Effector memory CD4-positive, alpha-beta T cell (primary cell): ENCODE data around the gene CFAP77.

Experiments used
- DNase-seq, 3 donors: peaks; one replicate each; pipeline ENCODE4 v3.0.0-alpha.2; 2020
- H3K27ac ChIP-seq: 2 replicates; pipeline ENCODE4 v1.7.0; 2013; ENCODE audit warnings: mild to moderate bottlenecking, low read length, moderate library complexity; ENCODE audit not compliant: insufficient read depth, poor library complexity, severe bottlenecking
- H3K27me3 ChIP-seq: replicated peaks from 2 replicates; pipeline ENCODE4 v1.7.0; 2013; ENCODE audit warnings: mild to moderate bottlenecking, low read length; ENCODE audit not compliant: insufficient read depth, control insufficient read depth, poor library complexity, severe bottlenecking
- H3K36me3 ChIP-seq: 2 replicates; pipeline ENCODE4 v1.7.0; 2013; ENCODE audit warnings: mild to moderate bottlenecking, low read length, moderate library complexity; ENCODE audit not compliant: control insufficient read depth, insufficient read depth
- H3K4me1 ChIP-seq: 2 replicates; pipeline ENCODE4 v1.7.0; 2013; ENCODE audit warnings: low read length, mild to moderate bottlenecking; ENCODE audit not compliant: control insufficient read depth, insufficient read depth, poor library complexity, severe bottlenecking
- H3K4me3 ChIP-seq: 2 replicates; pipeline ENCODE4 v1.7.0; 2013; ENCODE audit warnings: low read length, low read depth, mild to moderate bottlenecking; ENCODE audit not compliant: insufficient read depth, poor library complexity, severe bottlenecking
- H3K9me3 ChIP-seq: 2 replicates; pipeline ENCODE4 v1.7.0; 2013; ENCODE audit warnings: mild to moderate bottlenecking, low read length, moderate library complexity; ENCODE audit not compliant: control insufficient read depth

The CFAP77 gene

DNA sequence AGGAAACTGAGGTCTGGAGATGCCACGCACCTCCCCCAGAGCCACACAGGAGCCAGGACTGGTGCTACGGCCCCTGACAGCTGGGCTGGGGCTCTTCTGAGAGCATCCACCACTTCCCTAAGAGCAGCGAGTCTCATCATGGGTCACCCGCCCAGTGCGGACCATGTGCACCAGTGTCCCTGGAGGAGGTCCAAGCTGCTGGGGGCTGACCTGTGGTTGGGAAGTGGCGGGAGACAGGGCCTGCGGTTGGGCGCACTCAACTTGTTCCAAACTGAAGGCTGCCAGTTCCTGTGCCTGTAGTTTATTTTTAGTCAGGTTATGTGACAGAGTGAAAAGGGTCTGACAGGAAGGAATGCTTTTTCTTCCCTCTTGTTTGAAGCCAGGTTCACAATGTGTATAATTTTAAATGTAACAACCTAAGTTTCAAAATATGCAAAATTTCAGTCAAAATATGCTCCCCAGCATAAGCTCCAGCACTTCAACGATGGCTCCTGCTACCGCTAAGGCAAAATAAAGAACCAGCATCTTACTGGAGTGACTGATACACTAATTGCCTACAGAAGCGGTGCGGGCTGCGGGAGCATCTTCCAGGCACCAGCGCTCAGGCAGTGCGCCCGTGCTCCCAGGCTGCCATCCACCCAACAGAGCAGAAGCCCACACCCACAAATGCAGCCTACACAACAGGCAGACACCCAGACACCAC, 187.2 kb downstream of the CFAP77 start:
- DNase-seq = no peak
- no peaks in the 10 kb centered on the region for H3K9me3 ChIP-seq
- H3K27me3 ChIP-seq = no peaks in the 10 kb centered on the region
- H3K4me1 ChIP-seq = no peaks in the 10 kb centered on the region
- peaks cover 37% of the 10 kb centered on the region for H3K36me3 ChIP-seq
- no peak overlapping the region for H3K4me3 ChIP-seq
- H3K27ac ChIP-seq = no peak overlapping the region

DNA sequence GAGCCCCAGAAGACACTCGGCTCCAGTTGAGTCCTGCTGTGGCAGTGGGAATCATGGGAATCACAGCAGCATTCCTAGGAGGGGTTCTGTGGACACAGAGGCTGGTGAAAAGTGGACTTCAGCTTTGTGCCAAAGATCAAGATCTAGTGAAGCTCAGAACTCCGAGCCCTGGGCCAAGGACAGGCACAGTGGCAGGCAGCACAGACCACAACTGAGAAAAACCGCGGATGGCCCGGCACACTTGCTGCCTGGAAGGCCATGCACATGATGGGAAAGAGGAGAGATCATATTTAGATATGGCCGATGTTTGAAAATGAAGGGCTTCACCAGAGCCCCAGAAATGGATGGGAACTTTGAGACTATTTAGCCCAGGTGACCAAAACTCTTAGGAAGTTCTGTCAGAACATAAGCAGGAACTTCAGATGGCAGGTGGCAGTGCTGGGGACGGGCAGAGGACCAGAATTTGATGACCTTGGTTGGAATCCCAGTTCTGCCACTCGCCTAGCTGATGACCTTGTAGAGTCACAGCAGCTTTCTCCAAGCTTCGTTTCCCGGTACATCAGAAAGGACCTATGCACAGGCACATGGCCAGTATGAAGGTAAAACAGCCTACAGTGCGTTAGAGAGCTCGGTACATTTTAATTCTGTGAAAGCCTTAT, 190.4 kb downstream of the CFAP77 start:
- H3K9me3 ChIP-seq = no peaks in the 10 kb centered on the region
- no peaks in the 10 kb centered on the region for H3K4me1 ChIP-seq
- H3K36me3 ChIP-seq = peaks cover 33% of the 10 kb centered on the region
- no peak overlapping the region for H3K27ac ChIP-seq
- no peak overlapping the region for H3K4me3 ChIP-seq
- no peak for DNase-seq
- H3K27me3 ChIP-seq = no peaks in the 10 kb centered on the region

GRCh38 chr9:132602207-132602606, 192.2 kb downstream of the CFAP77 start:
- Histone ChIP-seq H3K4me3 (no peak overlapping the region), H3K27ac (no peak overlapping the region), H3K9me3 (no peaks in the 10 kb centered on the region), H3K36me3 (peaks cover 38% of the 10 kb centered on the region), H3K4me1 (no peaks in the 10 kb centered on the region), H3K27me3 (no peaks in the 10 kb centered on the region)
- DNase-seq = no peak

- Histone ChIP-seq H3K27me3 (no peaks in the 10 kb centered on the region), H3K9me3 (no peaks in the 10 kb centered on the region), H3K4me1 (no peaks in the 10 kb centered on the region), H3K36me3 (peaks cover 55% of the 10 kb centered on the region), H3K4me3 (no peak overlapping the region), H3K27ac (no peak overlapping the region)
- DNase-seq = no peak
Observed at GRCh38 chr9:132605387-132605786, 195.4 kb downstream of the CFAP77 start.

DNA sequence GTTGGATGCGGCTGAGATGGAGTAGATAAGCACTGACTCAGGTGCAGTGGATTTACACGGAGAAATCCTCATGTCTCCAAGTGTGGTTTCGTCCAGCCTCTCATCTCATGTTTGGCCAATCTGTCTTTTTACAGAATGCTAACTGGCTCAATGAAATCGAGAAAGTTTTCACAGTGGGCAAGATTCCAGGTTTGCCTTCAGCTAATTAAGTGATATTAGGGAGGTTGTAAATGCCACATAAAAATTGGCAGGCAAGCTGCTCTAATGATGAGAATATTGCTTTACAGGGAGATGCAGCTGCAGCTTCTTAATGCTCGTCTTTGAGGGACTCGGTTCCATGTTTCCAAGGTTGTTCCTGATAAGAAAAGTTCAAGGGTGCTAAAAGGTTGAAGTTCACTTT, 196.1 kb downstream of the CFAP77 start:
- H3K36me3 ChIP-seq = peaks cover 58% of the 10 kb centered on the region
- no peaks in the 10 kb centered on the region for H3K4me1 ChIP-seq
- no peak overlapping the region for H3K27ac ChIP-seq
- H3K9me3 ChIP-seq = no peaks in the 10 kb centered on the region
- no peaks in the 10 kb centered on the region for H3K27me3 ChIP-seq
- H3K4me3 ChIP-seq = no peak overlapping the region
- no peak for DNase-seq

DNA sequence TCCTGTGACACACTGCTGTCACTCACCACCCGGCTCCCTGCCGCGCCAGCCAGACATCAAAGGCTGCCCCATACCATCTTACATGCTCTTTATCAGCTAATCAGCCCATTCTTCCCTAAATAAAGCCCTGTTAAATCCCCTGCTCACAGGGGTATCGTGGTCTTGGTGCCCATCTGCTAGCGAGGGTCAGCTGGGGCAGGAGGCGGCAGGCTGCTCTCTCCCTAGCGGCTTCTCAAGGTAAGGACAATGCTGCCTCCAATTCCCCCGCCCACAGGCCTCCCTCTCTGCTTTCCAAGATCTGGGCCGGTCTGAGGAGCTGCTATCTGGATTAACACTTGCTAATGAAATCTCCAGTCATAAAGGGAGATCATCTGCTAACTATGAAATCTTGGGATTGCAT, 199.2 kb downstream of the CFAP77 start:
- Histone ChIP-seq H3K36me3 (peaks cover 74% of the 10 kb centered on the region), H3K9me3 (no peaks in the 10 kb centered on the region), H3K4me3 (no peak overlapping the region), H3K27ac (no peak overlapping the region), H3K27me3 (no peaks in the 10 kb centered on the region), H3K4me1 (no peaks in the 10 kb centered on the region)
- no peak for DNase-seq

GRCh38 chr9:132609829-132610228, 199.8 kb downstream of the CFAP77 start:
- no peaks in the 10 kb centered on the region for H3K9me3 ChIP-seq
- H3K4me1 ChIP-seq = no peaks in the 10 kb centered on the region
- no peak overlapping the region for H3K27ac ChIP-seq
- H3K36me3 ChIP-seq = peaks cover 75% of the 10 kb centered on the region
- DNase-seq = no peak
- no peaks in the 10 kb centered on the region for H3K27me3 ChIP-seq
- no peak overlapping the region for H3K4me3 ChIP-seq

DNA sequence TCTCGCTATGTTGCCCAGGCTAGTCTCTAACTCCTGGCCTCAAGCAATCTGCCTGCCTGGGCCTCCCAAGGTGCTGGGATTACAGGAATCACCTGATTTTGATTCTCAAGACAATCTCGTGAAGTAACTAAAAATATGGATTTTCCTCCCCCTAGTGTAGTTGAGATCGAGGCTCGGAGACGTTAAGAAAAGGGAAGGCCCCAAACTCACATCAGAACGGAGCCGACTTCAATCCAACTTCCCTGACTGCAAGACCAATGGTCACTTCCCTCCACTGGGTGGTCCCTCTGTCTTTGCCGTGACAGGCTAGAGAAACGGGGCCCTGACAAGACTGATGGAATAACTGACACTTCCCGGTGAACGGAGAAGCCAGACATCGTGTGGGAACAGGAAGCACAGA, 200.7 kb downstream of the CFAP77 start:
- Histone ChIP-seq H3K27ac (no peak overlapping the region), H3K27me3 (no peaks in the 10 kb centered on the region), H3K9me3 (no peaks in the 10 kb centered on the region), H3K4me3 (no peak overlapping the region), H3K36me3 (peaks cover 73% of the 10 kb centered on the region), H3K4me1 (no peaks in the 10 kb centered on the region)
- no peak for DNase-seq

GRCh38 chr9:132614324-132614723, 204.3 kb downstream of the CFAP77 start:
- H3K27me3 ChIP-seq = no peaks in the 10 kb centered on the region

DNA sequence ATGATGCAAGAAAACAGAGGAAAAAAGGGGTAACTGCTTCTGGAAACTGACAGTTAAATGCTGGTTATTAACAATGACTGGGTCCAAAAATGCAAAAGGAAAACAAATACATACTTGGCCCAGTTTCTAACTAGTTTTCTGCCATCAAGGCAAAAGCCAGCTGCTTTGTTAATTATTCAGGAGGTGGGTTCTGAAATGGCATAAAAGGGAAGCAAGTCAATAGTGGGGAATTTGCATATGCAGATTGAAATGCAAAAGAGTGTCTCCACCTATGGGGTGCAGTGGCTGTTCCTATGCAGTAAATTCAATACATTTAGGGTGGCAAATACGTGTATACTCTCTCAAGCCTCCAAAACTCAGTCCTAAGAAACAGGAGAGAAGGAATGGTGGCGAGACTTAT, 205.8 kb downstream of the CFAP77 start:
- Histone ChIP-seq H3K4me1 (no peaks in the 10 kb centered on the region), H3K27ac (no peak overlapping the region), H3K4me3 (no peak overlapping the region), H3K27me3 (no peaks in the 10 kb centered on the region), H3K9me3 (no peaks in the 10 kb centered on the region), H3K36me3 (peaks cover 77% of the 10 kb centered on the region)
- no peak for DNase-seq

More at GRCh38 chr9:132614324-132614723, 204.3 kb downstream of the CFAP77 start:
- H3K27ac ChIP-seq = no peak overlapping the region
- DNase-seq = no peak
- no peaks in the 10 kb centered on the region for H3K4me1 ChIP-seq
- H3K36me3 ChIP-seq = peaks cover 84% of the 10 kb centered on the region
- no peaks in the 10 kb centered on the region for H3K9me3 ChIP-seq
- no peak overlapping the region for H3K4me3 ChIP-seq
